Neural cell (in vitro differentiated cells): ENCODE measurements around the gene SPATA3.

ENCODE experiments used
- CTCF ChIP-seq: fragments of 450-650 bp; IDR thresholded peaks from 2 replicates; pipeline ENCODE4 v1.5.1; 2014; ENCODE audit warnings: antibody characterized with exemption, mild to moderate bottlenecking, moderate library complexity; ENCODE audit not compliant: poor library complexity, severe bottlenecking
- SMC3 ChIP-seq: fragments of 450-650 bp; conservative IDR thresholded peaks from 2 replicates; pipeline ENCODE4 v1.6.1; 2014; ENCODE audit warnings: antibody characterized with exemption, mild to moderate bottlenecking, moderate library complexity; ENCODE audit not compliant: poor library complexity

GRCh38 chr2:230947908-230948365 is 48.0 kb upstream of the SPATA3 start:
- no peak for TF ChIP-seq CTCF
- no peak for TF ChIP-seq SMC3
